ENCODE measurements around the gene CUL9. TPM values are rescaled to one million over a fixed set of nuclear protein-coding genes. Genes with fewer than 3 reads are reported as not detected.

CUL9 gene
- total and polyA plus RNA-seq, 4 donors: 6.5 to 21.8 (median 7.5) TPM

- TF ChIP-seq HNF4A (conservative IDR thresholded peaks at IDR 0.05) (no peak), REST (IDR thresholded peaks at IDR 0.05) (no peak), RAD21 (IDR thresholded peaks at IDR 0.05) (no peak), ATF3 (IDR thresholded peaks at IDR 0.05) (no peak), TAF1 (conservative IDR thresholded peaks at IDR 0.05) (no peak), JUND (IDR thresholded peaks at IDR 0.05) (no peak), EGR1 (IDR thresholded peaks at IDR 0.05; ENCODE audit: low read depth in 2 of 2) (no peak), MAX (IDR thresholded peaks at IDR 0.05) (no peak), SP1 (IDR thresholded peaks at IDR 0.05) (no peak), YY1 (IDR thresholded peaks at IDR 0.05) (no peak), FOXA2 (IDR thresholded peaks at IDR 0.05) (no peak), ZBTB33 (IDR thresholded peaks at IDR 0.05) (no peak), GABPA (IDR thresholded peaks at IDR 0.05 in 1 of 2, conservative IDR thresholded peaks at IDR 0.05 in 1 of 2) (no peak), NR2F2 (IDR thresholded peaks at IDR 0.05) (no peak), RXRA (IDR thresholded peaks at IDR 0.05) (no peak), FOXA1 (IDR thresholded peaks at IDR 0.05) (no peak), CTCF (IDR thresholded peaks at IDR 0.05; ENCODE audit: low read depth, low read length, missing input control) (no peak), HNF4G (IDR thresholded peaks at IDR 0.05) (no peak)
- DNase-seq (ENCODE audit: low spot score): no peak
- no peak overlapping the region for H3K4me3 ChIP-seq (ENCODE audit: low read depth in 1 of 3, low read length in 3 of 3)
- WGBS: 91% methylated on average over 4 of the region's 4 CpGs
- H3K36me3 ChIP-seq (ENCODE audit: control insufficient read depth in 4 of 4, insufficient read depth in 3 of 4, low read depth in 1 of 4, low read length in 3 of 4): no peaks in the 10 kb centered on the region
- H3K9ac ChIP-seq (ENCODE audit: low read depth in 1 of 2, low read length in 2 of 2): no peak overlapping the region
- no peaks in the 10 kb centered on the region for H3K9me3 ChIP-seq (ENCODE audit: control insufficient read depth in 4 of 4, low read length in 3 of 4)
- no peak overlapping the region for H3K27ac ChIP-seq (ENCODE audit: low read depth in 1 of 2, low read length in 2 of 2)
- no peaks in the 10 kb centered on the region for H3K27me3 ChIP-seq (ENCODE audit: control insufficient read depth in 4 of 4, insufficient read depth in 4 of 4, low read length in 3 of 4)
- peaks cover 0 to 13% (median 3%) of the 10 kb centered on the region in 4 donors for H3K4me1 ChIP-seq (ENCODE audit: control insufficient read depth in 4 of 4, insufficient read depth in 4 of 4, low read length in 3 of 4)
These were observed 49.1 kb downstream of the CUL9 start for GRCh38 chr6:43231053-43231452.
